Natural killer cell (primary cell): ENCODE results near the gene TBC1D17. TPM values are rescaled to one million over a fixed set of nuclear protein-coding genes. Genes with fewer than 3 reads are reported as not detected.

Experiments used
- ATAC-seq, 3 donors: fragments of 150-1000 bp in 2 of 3; fragments of 200-7000 bp in 1 of 3; cut with Tn5 transposase; 1 replicate in 1 of 3; 2 replicates in 2 of 3; pipeline ENCODE4 v1.10.0; 2021; ENCODE audit warnings: mild to moderate bottlenecking in 2 of 3, moderate library complexity in 2 of 3
- DNase-seq, 2 donors: peaks; one replicate each; pipeline versions ENCODE4 v3.0.0 to v3.0.0-alpha.2; 2013 to 2021; ENCODE audit warnings: mixed read lengths in 1 of 2
- H3K27ac ChIP-seq: one replicate; pipeline ENCODE4 v1.5.1; 2013; ENCODE audit warnings: mild to moderate bottlenecking, low read length
- H3K27me3 ChIP-seq: one replicate; pipeline ENCODE4 v1.6.1; 2013; ENCODE audit warnings: low read length; ENCODE audit not compliant: control insufficient read depth, insufficient read depth
- H3K36me3 ChIP-seq: one replicate; pipeline ENCODE4 v1.6.1; 2013; ENCODE audit warnings: low read length; ENCODE audit not compliant: control insufficient read depth, insufficient read depth
- H3K4me1 ChIP-seq: one replicate; pipeline ENCODE4 v1.6.1; 2013; ENCODE audit warnings: low read length; ENCODE audit not compliant: control insufficient read depth, insufficient read depth
- H3K4me3 ChIP-seq: one replicate; pipeline ENCODE4 v1.5.1; 2013; ENCODE audit warnings: low read length
- H3K9me3 ChIP-seq: one replicate; pipeline ENCODE4 v1.6.1; 2013; ENCODE audit warnings: low read length; ENCODE audit not compliant: control insufficient read depth, insufficient read depth
- H3K27ac Mint-ChIP-seq, 2 donors: one replicate each; pipeline ENCODE4 v1.8.0; 2022; ENCODE audit warnings: mild to moderate bottlenecking in 2 of 2, mixed read lengths in 2 of 2, moderate library complexity in 1 of 2
- H3K27me3 Mint-ChIP-seq, 2 donors: one replicate each; pipeline ENCODE4 v1.8.0; 2022; ENCODE audit warnings: low read depth in 2 of 2, mixed read lengths in 2 of 2
- H3K36me3 Mint-ChIP-seq: one replicate; pipeline ENCODE4 v1.8.0; 2022; ENCODE audit warnings: mixed read lengths
- H3K4me1 Mint-ChIP-seq, 2 donors: one replicate each; pipeline ENCODE4 v1.8.0; 2022; ENCODE audit warnings: mixed read lengths in 2 of 2
- H3K4me3 Mint-ChIP-seq: one replicate; pipeline ENCODE4 v1.8.0; 2022; ENCODE audit warnings: mild to moderate bottlenecking, moderate library complexity, mixed read lengths
- H3K9me3 Mint-ChIP-seq, 2 donors: one replicate each; pipeline ENCODE4 v1.8.0; 2022; ENCODE audit warnings: mixed read lengths in 2 of 2
- CTCF ChIP-seq: fragments of 200-600 bp; IDR thresholded peaks from one replicate; pipeline ENCODE4 v1.8.0; 2022; ENCODE audit warnings: antibody characterized with exemption
- WGBS: methylation state at CpG from one replicate; pipeline ENCODE4 v1.1.7; 2013; ENCODE audit warnings: missing lambda C conversion rate; ENCODE audit not compliant: insufficient coverage; 5-methylcytosine and 5-hydroxymethylcytosine counted together
- intact Hi-C: fragments of 100-400 bp; cut with micrococcal nuclease; formaldehyde crosslinking; loops from one replicate; pipeline ENCODE4 v1.14.2; 2022
- total RNA-seq, 4 donors: library from RNA; stranded (reverse); fragments of 120-200 nt in 1 of 4; gene quantifications; one replicate each; pipeline versions ENCODE4 v1.2.3 to v1.2.4, GENCODE V29; 2013 to 2022

Gene TBC1D17
- total RNA-seq, 3 donors from 2014 or later (not counting 1 experiment from before 2014, with no cell fraction given), result 45.8 to 59.7 (median 54.4) TPM

- Mint-ChIP-seq H3K27me3 (no peaks in the 10 kb centered on the region), H3K36me3 (no peaks in the 10 kb centered on the region), H3K27ac (peak overlapping the region in 1 of 2 donors; percentile 24), H3K9me3 (no peaks in the 10 kb centered on the region), H3K4me3 (no peak overlapping the region), H3K4me1 (peaks cover 9 to 14% of the 10 kb centered on the region in 2 donors)
- Histone ChIP-seq H3K27ac (no peak overlapping the region), H3K4me1 (peaks cover 13% of the 10 kb centered on the region), H3K36me3 (peaks cover 23% of the 10 kb centered on the region), H3K9me3 (no peaks in the 10 kb centered on the region), H3K4me3 (no peak overlapping the region), H3K27me3 (no peaks in the 10 kb centered on the region)
- DNase-seq (no peak), ATAC-seq (no peak)
- intact Hi-C loops, result no loop called here
- no peak for TF ChIP-seq CTCF
- WGBS, result 94% methylated on average over 16 of the region's 16 CpGs
Observed at GRCh38 chr19:49906879-49907564, 29.5 kb downstream of the TBC1D17 start.

- Histone ChIP-seq H3K4me1 (peaks cover 13% of the 10 kb centered on the region), H3K4me3 (no peak overlapping the region), H3K9me3 (no peaks in the 10 kb centered on the region), H3K27me3 (no peaks in the 10 kb centered on the region), H3K27ac (no peak overlapping the region), H3K36me3 (peaks cover 26% of the 10 kb centered on the region)
- intact Hi-C loops, result no loop called here
- DNase-seq, result no peak
- no peak for ATAC-seq
- Mint-ChIP-seq H3K27me3 (no peaks in the 10 kb centered on the region), H3K36me3 (no peaks in the 10 kb centered on the region), H3K9me3 (no peaks in the 10 kb centered on the region), H3K4me1 (peaks cover 9 to 15% of the 10 kb centered on the region in 2 donors), H3K27ac (no peak overlapping the region), H3K4me3 (no peak overlapping the region)
- no peak for TF ChIP-seq CTCF
- WGBS, result 93% methylated on average over 22 of the region's 23 CpGs
Observed at GRCh38 chr19:49907745-49908446, 30.4 kb downstream of the TBC1D17 start.

- Histone ChIP-seq H3K4me1 (peaks cover 13% of the 10 kb centered on the region), H3K27ac (no peak overlapping the region), H3K4me3 (no peak overlapping the region), H3K36me3 (peaks cover 33% of the 10 kb centered on the region), H3K9me3 (no peaks in the 10 kb centered on the region), H3K27me3 (no peaks in the 10 kb centered on the region)
- 97% methylated on average over 37 of the region's 37 CpGs for WGBS
- Mint-ChIP-seq H3K27me3 (no peaks in the 10 kb centered on the region), H3K4me3 (no peak overlapping the region), H3K4me1 (peaks cover 9 to 23% of the 10 kb centered on the region in 2 donors), H3K27ac (peak overlapping the region in 1 of 2 donors; percentile 21), H3K9me3 (no peaks in the 10 kb centered on the region), H3K36me3 (no peaks in the 10 kb centered on the region)
- no peak for TF ChIP-seq CTCF
- ATAC-seq, result no peak
- intact Hi-C loops, result no loop called here
- DNase-seq, result no peak
Observed at GRCh38 chr19:49908480-49909420, 31.2 kb downstream of the TBC1D17 start.
